Ovary (tissue), 9 donors: ENCODE results near the gene PCBP3. TPM values are rescaled to one million over a fixed set of nuclear protein-coding genes. Genes with fewer than 3 reads are reported as not detected.
A peak's percentile ranks its signal among the peaks of the same experiment; 100 is the strongest.

ENCODE experiments used
- DNase-seq, 5 donors: peaks; one replicate each; pipeline ENCODE4 v3.0.0-alpha.2; 2019 to 2020
- H3K27ac ChIP-seq, 2 donors: fragments of 200-600 bp; one replicate each; pipeline versions ENCODE4 v1.5.1 to v1.8.0; 2019 to 2022
- H3K27me3 ChIP-seq: fragments of 200-600 bp; one replicate; pipeline ENCODE4 v1.8.0; 2022
- H3K36me3 ChIP-seq: fragments of 200-600 bp; sonication (generic); one replicate; pipeline ENCODE4 v1.5.1; 2019
- H3K4me1 ChIP-seq: one replicate; pipeline ENCODE4 v1.8.1; 2013; ENCODE audit warnings: mild to moderate bottlenecking, moderate library complexity; ENCODE audit not compliant: insufficient read depth
- H3K4me3 ChIP-seq: fragments of 200-600 bp; sonication (generic); one replicate; pipeline ENCODE4 v1.5.1; 2017
- H3K9me3 ChIP-seq, 2 donors: fragments of 200-600 bp in 1 of 2; sonication (generic) in 1 of 2; one replicate each; pipeline versions ENCODE4 v1.5.1 to v1.8.1; 2013 to 2019; ENCODE audit warnings: mild to moderate bottlenecking in 1 of 2, moderate library complexity in 1 of 2
- CTCF ChIP-seq, 3 donors: fragments of 450-650 bp in 2 of 3; fragments of 200-600 bp in 1 of 3; IDR thresholded peaks; one replicate each; pipeline versions ENCODE4 v1.5.1 to v1.8.0; 2016 to 2022; ENCODE audit warnings: antibody characterized with exemption in 3 of 3, mild to moderate bottlenecking in 1 of 3
- EP300 ChIP-seq: sonication (generic); formaldehyde crosslinking; IDR thresholded peaks from one replicate; pipeline ENCODE4 v1.6.1; 2017; ENCODE audit warnings: antibody characterized with exemption
- POLR2A ChIP-seq: fragments of 450-650 bp; IDR thresholded peaks from one replicate; pipeline ENCODE4 v1.6.1; 2017; ENCODE audit warnings: antibody characterized with exemption, mild to moderate bottlenecking, moderate library complexity
- WGBS, 3 donors: extraction: QIAGEN DNeasy Blood & Tissue Kit in 1 of 3; methylation state at CpG; one replicate each; pipeline versions ENCODE4 v1.1.5 to v1.1.7; 2013 to 2017; 5-methylcytosine and 5-hydroxymethylcytosine counted together
- intact Hi-C, 4 donors: fragments of 100-400 bp; cut with DNase I; formaldehyde crosslinking; loops; one replicate each; pipeline versions ENCODE4 v1.11.0 to v1.15.1; 2022 to 2023
- polyA plus RNA-seq, 2 donors: library from polyadenylated mRNA; stranded (reverse); fragments of 200-250 nt in 1 of 2; fragments of 350-450 nt in 1 of 2; fragmentation: Illumina TruSeq in 1 of 2; extraction: RNeasy Lipid Tissue Mini Kit (QIAGEN cat#74804) in 1 of 2; gene quantifications; one replicate each; pipeline ENCODE4 v1.2.3, GENCODE V29; 2013 to 2014
- total RNA-seq, 7 donors: library from RNA; depleted of rRNA in 2 of 7; stranded (reverse); fragments of >200 nt in 2 of 7; fragmentation: NEBNext Ultra II Directional in 3 of 7; extraction: Animal tissue kit (Norgen Biotek cat#: 25700) in 3 of 7; gene quantifications; one replicate each; pipeline versions ENCODE4 v1.1.0 to v1.2.4, GENCODE V29; 2016 to 2023
- donor health status: DM: no; HTN: no; CAD: no; lungs with moderate emphysema.
- donor health status: DM: no; HTN: no; CAD: no.
- donor health status: Bipolar disorder and iron deficiency.
- donor health status: DM: yes; HTN: yes; CAD: no.
- donor health status: DM: no; HTN: no; CAD: no.
- donor health status: DM: yes; HTN: yes; CAD: no.

PCBP3 gene
- total and polyA plus RNA-seq, 9 donors, result 2.4 to 10.1 (median 5.4) TPM

- no peaks in the 10 kb centered on the region for H3K36me3 ChIP-seq
- H3K27ac ChIP-seq, result no peak overlapping the region
- H3K4me1 ChIP-seq, result peaks cover 3% of the 10 kb centered on the region
- intact Hi-C loops, result no loop called here
- TF ChIP-seq EP300, result no peak
- TF ChIP-seq POLR2A, result no peak
- no peak for TF ChIP-seq CTCF (IDR thresholded peaks at IDR 0.05)
- no peaks in the 10 kb centered on the region for H3K9me3 ChIP-seq
- 80 to 85% (median 82%) methylated on average over 11 of the region's 11 CpGs for WGBS, 3 donors
- no peaks in the 10 kb centered on the region for H3K27me3 ChIP-seq
- H3K4me3 ChIP-seq, result no peak overlapping the region
- DNase-seq, result no peak
These were observed 174.9 kb downstream of the PCBP3 start for GRCh38 chr21:45818276-45818903.

- intact Hi-C loops, result no loop called here
- no peak for DNase-seq
- Histone ChIP-seq H3K4me1 (peaks cover 3% of the 10 kb centered on the region), H3K27ac (no peak overlapping the region), H3K27me3 (no peaks in the 10 kb centered on the region), H3K9me3 (no peaks in the 10 kb centered on the region), H3K36me3 (no peaks in the 10 kb centered on the region), H3K4me3 (no peak overlapping the region)
- no peak for TF ChIP-seq POLR2A
- TF ChIP-seq EP300, result no peak
- TF ChIP-seq CTCF (IDR thresholded peaks at IDR 0.05), result no peak
- 65 to 81% (median 76%) methylated on average over 8 of the region's 8 CpGs for WGBS, 3 donors
These were observed 175.4 kb downstream of the PCBP3 start for GRCh38 chr21:45818904-45819285.

GRCh38 chr21:45819478-45820170 lies 176.1 kb downstream of the PCBP3 start:
- intact Hi-C loops, result loop anchor here (5.0 to 10.0 kb wide), 4 partner anchors 262 to 685 kb away; no protein-coding TSS in a partner anchor
- Histone ChIP-seq H3K4me3 (no peak overlapping the region), H3K27me3 (no peaks in the 10 kb centered on the region), H3K9me3 (no peaks in the 10 kb centered on the region), H3K4me1 (peaks cover 3% of the 10 kb centered on the region), H3K36me3 (no peaks in the 10 kb centered on the region), H3K27ac (no peak overlapping the region)
- no peak for DNase-seq
- WGBS, 3 donors, result 81 to 83% (median 81%) methylated on average over 18 of the region's 18 CpGs
- TF ChIP-seq POLR2A (no peak), CTCF (IDR thresholded peaks at IDR 0.05) (no peak), EP300 (no peak)

GRCh38 chr21:45820171-45821091 lies 176.9 kb downstream of the PCBP3 start:
- H3K4me1 ChIP-seq, result peaks cover 3% of the 10 kb centered on the region
- H3K9me3 ChIP-seq, result no peaks in the 10 kb centered on the region
- H3K27ac ChIP-seq, result no peak overlapping the region
- peak; percentile 68 to 88 (median 82) for DNase-seq
- no peaks in the 10 kb centered on the region for H3K36me3 ChIP-seq
- intact Hi-C loops, result loop anchor here (5.0 to 10.0 kb wide), 4 partner anchors 263 to 686 kb away; no protein-coding TSS in a partner anchor
- 29 to 36% (median 34%) methylated on average over 31 of the region's 31 CpGs for whole genome bisulfite sequencing, 3 donors
- H3K4me3 ChIP-seq, result no peak overlapping the region
- H3K27me3 ChIP-seq, result no peaks in the 10 kb centered on the region
- no peak for TF ChIP-seq EP300
- TF ChIP-seq CTCF (IDR thresholded peaks at IDR 0.05), result peak; percentile 63 to 72 (median 66)
